ENCODE results near the gene GTPBP1.

GTPBP1 gene

DNA sequence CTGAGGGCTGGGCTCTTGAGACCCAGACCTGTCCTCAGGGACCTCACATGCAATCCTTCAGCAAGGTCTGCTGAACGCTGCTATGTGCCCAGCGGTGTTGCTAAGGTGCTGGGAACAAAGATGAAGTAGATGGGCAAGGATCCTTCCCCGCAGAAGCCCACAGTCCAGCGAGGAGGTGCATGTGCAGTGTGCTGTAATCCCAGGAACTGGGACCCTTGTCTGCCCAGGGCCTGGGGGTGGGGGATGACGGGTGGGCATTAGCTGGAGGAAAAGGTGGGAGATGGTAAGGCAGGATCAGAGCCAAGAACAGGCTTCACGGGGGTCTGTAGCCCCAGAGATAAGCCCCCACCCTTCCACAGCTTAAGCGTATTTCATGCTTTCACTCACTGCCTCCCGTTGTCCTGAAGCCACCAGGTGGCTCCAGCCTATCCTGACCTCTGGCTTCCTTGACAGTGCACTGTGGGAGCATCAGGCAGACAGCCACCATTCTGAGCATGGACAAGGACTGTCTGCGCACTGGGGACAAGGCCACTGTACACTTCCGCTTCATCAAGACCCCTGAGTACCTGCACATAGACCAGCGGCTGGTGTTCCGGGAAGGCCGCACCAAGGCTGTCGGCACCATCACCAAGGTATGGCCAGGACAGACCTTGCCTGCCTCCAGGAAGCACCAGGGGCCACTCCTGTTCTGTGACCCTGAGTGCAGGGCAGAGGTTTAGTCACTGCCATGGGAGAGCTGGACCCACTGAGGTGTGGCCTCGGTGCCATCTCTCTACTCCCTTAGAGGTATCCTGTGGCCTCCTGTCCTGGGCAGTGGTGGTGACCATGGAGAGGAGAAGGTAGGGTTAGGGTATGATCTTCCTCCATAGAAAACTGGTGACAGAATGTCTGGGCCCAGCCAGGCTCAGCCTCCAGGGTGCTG lies 22.0 kb downstream of the GTPBP1 start:
- no peak for DNase-seq

GRCh38 chr22:38728871-38729796 lies 23.4 kb downstream of the GTPBP1 start:
- no peak for DNase-seq

DNA sequence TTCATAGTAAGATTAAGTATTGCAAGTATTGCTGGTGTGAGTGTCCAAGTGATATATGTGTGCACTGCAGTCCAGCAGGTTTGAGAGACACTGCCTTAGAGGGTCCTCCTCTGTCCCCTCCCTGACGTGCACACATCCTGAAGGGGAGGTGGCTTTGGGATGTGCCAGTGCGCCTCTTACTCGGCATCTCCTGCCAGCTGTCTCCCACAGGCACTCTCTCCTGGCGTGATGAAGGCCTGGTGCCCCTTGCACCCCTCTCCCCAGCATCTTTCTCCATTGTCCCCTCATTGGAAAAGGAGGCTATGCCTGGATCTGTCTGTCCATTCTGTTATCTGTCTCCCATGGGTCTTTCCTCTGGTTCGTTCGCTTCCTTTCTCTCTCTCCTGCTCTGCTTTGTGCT lies 24.2 kb downstream of the GTPBP1 start:
- no peak for DNase-seq

- no peak for DNase-seq
Observed at GRCh38 chr22:38730411-38730871, 24.7 kb downstream of the GTPBP1 start.

GRCh38 chr22:38731703-38732161 lies 26.0 kb downstream of the GTPBP1 start:
- no peak for DNase-seq

DNA sequence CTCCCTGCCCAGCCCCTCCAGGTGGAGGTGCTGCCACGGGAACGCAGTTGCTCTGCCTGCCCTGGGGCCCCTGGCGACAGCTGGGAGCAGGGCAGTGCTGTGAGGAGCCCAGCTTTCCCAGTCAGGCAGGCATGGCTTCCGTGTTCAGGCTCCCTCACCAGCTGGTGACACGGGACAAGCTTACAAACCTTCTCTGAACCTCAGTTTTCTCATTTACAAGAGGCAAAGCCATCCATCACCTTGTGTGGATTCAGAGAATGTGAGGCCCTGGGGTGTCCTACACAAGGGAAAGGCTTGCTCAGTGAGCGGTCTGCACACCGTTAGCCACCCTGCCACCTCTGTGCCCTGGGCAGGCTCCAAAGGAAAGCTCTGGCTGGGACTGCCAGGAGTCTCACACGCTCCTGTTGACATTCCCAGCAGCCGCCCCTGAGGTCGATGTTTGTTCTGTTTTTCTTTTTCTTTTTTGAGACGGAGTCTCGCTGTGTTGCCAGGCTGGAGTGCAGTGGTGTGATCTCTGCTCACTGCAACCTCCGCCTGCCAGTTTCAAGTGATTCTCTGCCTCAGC lies 26.6 kb downstream of the GTPBP1 start:
- no peak for DNase-seq

DNA sequence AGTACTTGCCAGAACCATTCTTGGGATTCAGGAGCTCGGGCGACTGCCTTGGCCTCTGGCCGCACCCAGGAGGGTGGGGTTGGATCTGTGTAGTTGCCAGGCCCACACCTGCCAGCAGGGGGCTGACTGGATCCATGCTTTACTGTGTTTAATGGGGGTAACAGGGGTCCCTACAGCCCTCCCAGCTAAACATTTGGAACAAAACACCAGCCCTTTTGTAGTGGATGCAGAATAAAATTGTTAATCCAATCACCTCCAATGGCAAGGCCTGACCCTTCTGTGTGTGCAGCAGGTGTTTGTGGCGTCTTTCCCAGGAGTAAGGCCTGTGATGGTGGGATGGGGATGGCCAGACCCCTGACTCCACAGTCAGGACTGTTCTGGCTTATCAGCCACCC lies 27.6 kb downstream of the GTPBP1 start:
- DNase-seq = peak; percentile 16

- peak; percentile 61 for DNase-seq
Observed at GRCh38 chr22:38733724-38734381, 28.1 kb downstream of the GTPBP1 start.

GRCh38 chr22:38734421-38735100 lies 28.8 kb downstream of the GTPBP1 start:
- no peak for DNase-seq

DNA sequence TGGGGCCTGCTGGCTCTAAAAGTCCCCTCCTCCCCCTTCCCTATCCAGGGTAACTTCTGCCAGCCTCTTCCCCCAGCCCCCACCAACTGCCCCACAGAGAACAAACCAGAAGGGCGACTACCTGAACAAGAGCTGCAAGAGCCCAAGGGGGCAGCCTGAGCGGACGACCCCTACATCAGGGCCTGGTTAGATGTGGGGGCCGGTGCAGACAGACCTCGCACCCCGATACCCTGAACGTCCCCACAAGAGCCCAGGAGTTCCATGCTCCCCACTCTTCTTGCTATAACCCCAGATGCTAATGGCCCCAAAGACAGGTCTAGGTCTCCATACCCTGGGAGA lies 29.4 kb downstream of the GTPBP1 start:
- DNase-seq = no peak

- DNase-seq = no peak
Observed at GRCh38 chr22:38735465-38736256, 29.9 kb downstream of the GTPBP1 start.

DNA sequence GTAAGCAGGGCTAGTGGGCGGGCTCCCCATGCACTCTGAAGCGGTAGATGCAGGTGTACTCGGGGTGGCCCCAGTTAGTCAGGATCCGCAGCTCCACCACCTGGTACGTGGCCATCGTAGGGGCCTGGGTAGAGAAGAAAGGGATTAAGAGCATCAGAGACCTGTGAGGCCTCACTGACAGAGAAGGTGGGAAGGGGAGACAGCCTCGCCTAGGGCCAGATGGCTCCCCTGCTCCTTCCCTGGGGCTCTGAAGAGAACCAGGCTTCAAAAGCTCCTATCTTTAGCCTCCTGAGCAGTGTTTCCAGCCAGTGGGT lies 30.5 kb downstream of the GTPBP1 start:
- no peak for DNase-seq

DNA sequence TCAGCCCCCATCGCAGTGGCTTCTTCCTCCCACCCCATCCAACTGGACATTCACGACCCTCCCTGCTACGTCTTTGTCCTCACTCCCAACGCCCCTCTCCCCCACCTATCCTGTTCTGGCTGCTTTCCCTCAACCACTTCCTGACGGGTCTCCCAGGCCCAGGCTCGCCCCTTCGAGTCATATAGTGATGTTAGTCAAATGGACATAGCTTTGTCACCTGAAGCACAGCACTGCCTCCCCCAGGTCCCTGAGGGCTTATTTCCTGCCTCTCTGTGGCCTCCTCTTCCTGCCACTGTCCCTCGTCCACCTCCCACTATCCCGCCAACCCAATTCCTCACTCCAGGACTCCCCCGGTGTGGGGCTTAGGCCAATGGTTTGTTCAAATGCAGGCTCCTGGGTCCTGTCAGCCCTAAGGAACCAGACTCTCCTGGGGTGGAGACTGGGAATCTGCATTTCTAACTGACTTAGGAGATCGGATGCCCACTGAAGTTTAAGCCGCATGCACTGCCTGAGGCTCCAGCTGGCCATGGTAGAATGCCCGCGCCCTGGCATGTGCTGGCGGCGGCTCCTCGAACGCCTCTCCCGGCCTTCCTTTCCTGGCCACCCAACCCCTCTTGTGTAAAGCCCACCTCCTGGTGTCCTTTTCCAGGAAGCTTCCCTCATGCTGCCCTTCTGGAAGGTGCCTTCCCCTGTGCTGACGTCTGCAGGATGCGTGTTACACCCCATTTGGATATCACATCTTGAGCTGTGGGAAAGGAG lies 31.7 kb downstream of the GTPBP1 start:
- DNase-seq = no peak

- DNase-seq = no peak
Observed at GRCh38 chr22:38738475-38739070, 32.8 kb downstream of the GTPBP1 start.

DNA sequence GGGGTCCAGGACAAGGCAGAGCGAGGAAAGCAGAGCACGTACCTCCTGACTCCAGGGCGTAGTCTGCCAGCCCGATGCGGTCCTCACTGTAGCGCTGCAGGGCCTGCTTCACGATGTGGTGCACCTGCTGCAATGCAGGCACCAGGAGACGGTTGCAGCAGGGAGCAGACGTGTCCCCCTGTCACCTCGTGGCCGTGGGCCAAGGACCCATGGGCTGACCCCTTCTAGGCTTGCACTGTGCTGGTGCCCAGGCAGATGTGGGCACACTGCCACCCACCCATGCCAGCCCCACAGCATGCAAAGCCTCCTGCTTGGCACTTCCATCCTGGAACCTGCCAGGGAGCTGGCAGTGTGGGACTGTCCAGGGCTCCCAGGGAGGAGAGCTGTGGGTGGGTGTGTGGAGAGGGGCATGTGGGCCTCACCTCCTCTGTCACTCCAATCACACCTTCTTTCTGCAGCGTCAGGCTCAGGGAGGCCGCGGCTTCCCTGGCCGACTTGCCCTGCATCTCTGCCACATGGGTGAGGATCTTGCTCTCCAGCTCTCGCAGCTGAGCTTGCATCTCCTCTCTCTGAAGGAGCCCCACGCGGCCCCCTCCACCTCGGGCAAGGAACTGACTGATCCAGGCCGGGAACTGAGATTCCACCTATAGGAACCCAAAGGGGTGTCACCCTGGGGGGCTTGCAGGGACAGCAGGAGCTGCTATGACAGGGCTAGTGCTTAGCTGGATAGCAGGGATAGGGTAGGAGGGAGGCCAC lies 33.7 kb downstream of the GTPBP1 start:
- DNase-seq = no peak

DNA sequence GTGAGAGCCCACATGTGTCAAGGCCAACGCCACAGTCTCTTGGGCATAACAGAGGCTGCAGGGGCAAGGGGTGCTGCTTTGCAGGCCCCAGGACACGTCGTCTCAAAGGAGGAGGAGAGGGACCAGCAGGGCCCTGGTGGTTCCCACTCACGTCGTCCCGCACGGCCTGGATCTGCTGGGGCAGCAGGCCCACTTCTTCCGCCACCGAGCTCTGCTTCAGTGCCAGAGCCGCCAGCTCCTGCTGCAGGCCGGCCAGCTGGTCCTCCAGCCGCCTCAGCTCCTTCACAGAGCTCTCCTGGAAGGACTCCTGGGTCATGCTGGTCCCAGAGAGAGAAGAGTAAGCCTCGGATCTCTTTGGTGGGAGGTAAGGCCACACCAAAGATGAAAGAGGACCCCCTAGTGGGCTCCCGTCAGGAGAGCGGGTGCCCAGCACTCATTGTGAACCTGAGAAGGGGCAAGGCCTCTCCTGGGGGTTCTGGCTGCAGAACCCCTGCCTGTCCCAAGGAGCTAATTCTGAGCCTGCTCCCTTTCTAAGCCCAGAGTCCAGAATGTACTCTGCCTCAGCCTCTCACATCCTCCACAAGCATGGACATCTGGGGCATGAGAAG lies 34.5 kb downstream of the GTPBP1 start:
- no peak for DNase-seq

DNA sequence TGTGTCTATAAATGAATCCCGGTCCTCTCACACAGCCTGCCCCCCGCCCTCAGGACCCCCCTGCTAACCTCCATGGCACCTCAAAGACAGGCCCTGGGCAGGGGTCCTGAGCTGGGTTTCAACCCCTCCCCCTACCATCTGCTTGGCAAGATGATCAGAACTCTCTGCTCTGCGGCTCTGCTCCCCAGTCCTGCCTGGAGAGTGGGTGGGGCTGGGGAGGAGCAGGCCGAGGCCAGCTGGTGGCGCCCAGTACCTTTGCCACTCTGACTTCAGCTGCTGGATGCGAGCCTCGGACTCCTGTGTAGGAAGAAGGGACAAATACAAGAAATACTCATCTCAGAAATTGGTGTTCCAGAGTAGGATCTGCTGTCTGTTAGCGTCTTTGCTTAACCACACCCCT lies 35.0 kb downstream of the GTPBP1 start:
- DNase-seq = no peak

DNA sequence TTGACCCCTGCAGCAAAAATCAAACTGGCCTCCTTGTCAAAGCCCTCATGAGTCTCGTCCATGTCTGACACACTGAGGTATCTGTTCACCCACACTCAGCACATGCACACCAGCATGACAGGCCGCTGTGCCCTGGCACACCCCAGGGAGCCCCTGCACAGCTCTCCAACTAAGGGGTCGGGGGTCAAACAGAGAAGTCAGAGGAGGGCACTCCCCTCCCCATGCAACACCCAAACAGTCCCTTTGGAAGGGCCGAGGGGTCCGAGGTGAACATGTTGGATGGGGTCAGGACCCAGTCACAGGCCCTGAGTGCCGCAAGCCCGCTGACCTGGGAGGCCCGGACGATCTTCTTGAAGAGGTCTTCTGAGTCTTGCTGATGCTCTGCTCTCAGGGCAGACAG lies 35.4 kb downstream of the GTPBP1 start:
- DNase-seq = no peak

DNA sequence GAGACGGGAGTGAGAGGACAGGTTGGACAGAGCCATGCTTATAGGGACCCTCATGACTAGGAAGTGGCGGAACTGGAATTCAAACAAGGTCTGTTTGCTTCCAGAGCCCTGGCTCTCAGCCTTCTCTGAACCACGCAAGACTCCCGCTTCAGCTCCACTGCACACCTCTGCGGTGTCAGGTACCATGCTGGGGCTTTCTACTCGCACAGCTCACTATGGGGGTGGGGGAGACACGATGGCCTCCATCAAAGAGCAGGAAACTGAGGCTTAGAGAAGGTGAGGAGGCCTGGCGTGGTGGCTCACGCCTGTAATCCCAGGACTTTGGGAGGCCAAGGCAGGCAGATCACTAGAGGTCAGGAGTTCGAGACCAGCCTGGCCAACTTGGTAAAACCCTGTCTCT lies 35.8 kb downstream of the GTPBP1 start:
- DNase-seq = no peak
